Activated T-helper 1 cell treated with Interleukin-2 at 50 U/mL for 16 hours (primary cell): ENCODE results near the gene NCSTN.
A peak's percentile ranks its signal among the peaks of the same experiment; 100 is the strongest.
"Not testable (repeated sequence)": the region's sequence is repeated elsewhere in the genome, so short reads cannot be mapped to it uniquely, and the experiment has no call there.

Experiments used
- DNase-seq: peaks from one replicate; pipeline ENCODE4 v3.0.0-alpha.2; 2020; ENCODE audit warnings: low read depth

Gene NCSTN

GRCh38 chr1:160371756-160372155 lies 28.6 kb downstream of the NCSTN start:
- DNase-seq = no peak

GRCh38 chr1:160373696-160374095 lies 30.5 kb downstream of the NCSTN start:
- no peak for DNase-seq

- no peak for DNase-seq
Observed at GRCh38 chr1:160374306-160375110, 31.3 kb downstream of the NCSTN start.

- no peak for DNase-seq
Observed at GRCh38 chr1:160375788-160376524, 32.8 kb downstream of the NCSTN start.

- no peak for DNase-seq
Observed at GRCh38 chr1:160376525-160377131, 33.4 kb downstream of the NCSTN start.

- no peak for DNase-seq
Observed at GRCh38 chr1:160377585-160378206, 34.5 kb downstream of the NCSTN start.

GRCh38 chr1:160384812-160385211 lies 41.6 kb downstream of the NCSTN start:
- DNase-seq = not testable (repeated sequence)

GRCh38 chr1:160388406-160388805 lies 45.2 kb downstream of the NCSTN start:
- DNase-seq = not testable (repeated sequence)

GRCh38 chr1:160394673-160395072 lies 51.5 kb downstream of the NCSTN start:
- DNase-seq = no peak

- DNase-seq = no peak
Observed at GRCh38 chr1:160397651-160398050, 54.5 kb downstream of the NCSTN start.

GRCh38 chr1:160398823-160399222 lies 55.6 kb downstream of the NCSTN start:
- no peak for DNase-seq

GRCh38 chr1:160399544-160400222 lies 56.5 kb downstream of the NCSTN start:
- no peak for DNase-seq

- peak; percentile 9 for DNase-seq
Observed at GRCh38 chr1:160400223-160400645, 57.1 kb downstream of the NCSTN start, which contains the start of gene VANGL2. VANGL2 (plus strand) TSS chr1:160400564; CDS start chr1:160415838, 15,274 bp downstream.

GRCh38 chr1:160400646-160401486 lies 57.7 kb downstream of the NCSTN start:
- DNase-seq = no peak

GRCh38 chr1:160401487-160401805 lies 58.3 kb downstream of the NCSTN start:
- DNase-seq = no peak

GRCh38 chr1:160402001-160402795 lies 59.0 kb downstream of the NCSTN start:
- no peak for DNase-seq

GRCh38 chr1:160403244-160403643 lies 60.1 kb downstream of the NCSTN start:
- no peak for DNase-seq

- no peak for DNase-seq
Observed at GRCh38 chr1:160404094-160404493, 60.9 kb downstream of the NCSTN start.

- DNase-seq = no peak
Observed at GRCh38 chr1:160405331-160405877, 62.2 kb downstream of the NCSTN start.
